ENCODE measurements around the gene CELSR2.

GRCh38 chr1:109275706-109276345 is 26.5 kb downstream of the CELSR2 start:
- TF ChIP-seq GATA3 (IDR thresholded peaks at IDR 0.05; ENCODE audit: low read depth, low read length) = no peak
- no peak for TF ChIP-seq GATA2 (IDR thresholded peaks at IDR 0.05; ENCODE audit: low read depth, low read length)
